ENCODE data around the gene HSD11B1L. TPM values are rescaled to one million over a fixed set of nuclear protein-coding genes. Genes with fewer than 3 reads are reported as not detected.
A peak's percentile ranks its signal among the peaks of the same experiment; 100 is the strongest.

Gene HSD11B1L
- total RNA-seq, 1 experiment from 2014 or later = 6.0 TPM

DNA sequence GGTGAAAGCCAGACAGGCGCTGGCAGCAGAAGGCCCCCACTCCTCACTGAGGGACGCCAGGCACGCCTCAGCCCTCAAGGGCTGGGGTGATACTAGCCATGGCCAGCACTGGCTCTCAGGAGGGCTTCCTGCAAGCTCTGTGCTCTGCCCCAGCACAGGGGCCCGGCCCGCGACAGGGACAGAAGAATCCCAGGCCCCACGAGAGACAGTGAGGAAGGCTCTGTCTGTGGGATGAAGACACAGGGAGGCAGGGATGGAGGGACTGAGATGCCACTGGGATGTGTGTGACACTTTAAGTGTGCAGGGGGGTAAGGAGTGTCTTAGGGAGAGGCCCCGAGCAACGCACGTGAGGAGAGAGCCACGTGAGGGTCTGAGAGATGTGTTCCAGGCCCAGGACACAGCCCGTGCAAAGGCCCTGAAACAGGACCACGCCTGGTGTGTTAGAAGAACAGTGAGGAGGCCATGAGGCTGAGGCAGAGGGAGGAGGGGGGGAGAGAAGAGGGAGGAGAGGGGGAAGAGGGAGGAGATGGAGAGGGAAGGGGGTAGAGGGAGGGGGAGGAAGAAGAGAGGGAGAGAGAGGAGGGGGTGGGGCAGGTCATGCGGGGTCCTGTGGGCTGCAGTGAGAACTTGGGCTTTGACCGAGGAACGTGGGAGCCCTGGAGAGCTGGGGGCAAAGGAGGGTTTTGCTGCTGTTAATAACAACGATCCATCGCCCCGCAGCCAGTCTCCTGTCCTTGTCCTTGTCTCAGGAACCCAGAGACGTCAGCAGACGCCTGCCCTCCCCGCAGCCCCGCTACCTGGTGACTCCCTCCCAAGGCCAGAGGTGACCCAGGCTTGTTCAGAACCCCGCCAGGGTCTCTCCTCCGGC is 16.4 kb downstream of the HSD11B1L start:
- no peak overlapping the region for H3K4me3 ChIP-seq (replicated peaks in 1 of 2; ENCODE audit: low read depth in 1 of 2, low read length in 2 of 2)
- intact Hi-C loops (cut with micrococcal nuclease) = no loop called here
- no peak overlapping the region for H3K4me2 ChIP-seq (ENCODE audit: low read length)
- TF ChIP-seq TCF7L2 (IDR thresholded peaks at IDR 0.05; ENCODE audit: borderline replicate concordance, extremely low read depth, insufficient read depth, insufficient read length) (no peak), FOSL1 (IDR thresholded peaks at IDR 0.05; ENCODE audit: low read depth) (no peak), SIN3A (IDR thresholded peaks at IDR 0.05; ENCODE audit: low read depth) (no peak; the same call in 1 of the 2 replicates), ELF1 (IDR thresholded peaks at IDR 0.05; ENCODE audit: borderline replicate concordance, low read depth) (no peak), REST (IDR thresholded peaks at IDR 0.05; ENCODE audit: low read depth) (no peak), SRF (IDR thresholded peaks at IDR 0.05; ENCODE audit: low read depth) (no peak), EZH2 (IDR thresholded peaks at IDR 0.05) (no peak), EZH2phosphoT487 (IDR thresholded peaks at IDR 0.05; ENCODE audit: borderline replicate concordance) (no peak), CEBPB (IDR thresholded peaks at IDR 0.05; ENCODE audit: low read depth) (no peak), CBX3 (IDR thresholded peaks at IDR 0.05; ENCODE audit: low read depth) (no peak), POLR2AphosphoS5 (IDR thresholded peaks at IDR 0.05; ENCODE audit: low read depth, low read length) (no peak; the same call in 1 of the 2 replicates)
- no peak for ATAC-seq
- peak overlapping the region; percentile 31 for H3K27ac ChIP-seq (ENCODE audit: low read depth, low read length)
- no peak overlapping the region for H2AFZ ChIP-seq (ENCODE audit: low read depth, low read length, poor library complexity, severe bottlenecking)
- peaks cover 39% of the 10 kb centered on the region for H3K79me2 ChIP-seq (ENCODE audit: insufficient read depth, low read length)
- H3K4me1 ChIP-seq (ENCODE audit: control insufficient read depth in 1 of 2, insufficient read depth in 2 of 2, low read length in 2 of 2) = peaks cover 0 to 12% of the 10 kb centered on the region in 2 experiments; a peak in 2 of 4 replicates
- ChIA-PET RAD21 (ENCODE audit: low non-redundant PET in 1 of 2, low total read pairs in 2 of 2, uncharacterized antibody in 2 of 2, unreplicated experiment in 2 of 2) (no interaction called here), POLR2A (no interaction called here), CTCF (no interaction called here)
- no peak for DNase-seq (ENCODE audit: low read depth, low spot score)
- H3K9ac ChIP-seq (ENCODE audit: low read length) = no peak overlapping the region
- H3K27me3 ChIP-seq (ENCODE audit: insufficient read depth, low read length) = no peaks in the 10 kb centered on the region
- peaks cover 20 to 54% of the 10 kb centered on the region in 2 experiments; a peak in 3 of 4 replicates for H3K36me3 ChIP-seq (ENCODE audit: control insufficient read depth in 1 of 2, insufficient read depth in 2 of 2, low read length in 2 of 2)
- H4K20me1 ChIP-seq (ENCODE audit: insufficient read depth) = peaks cover 9% of the 10 kb centered on the region; the same call in 1 of the 2 replicates
- H3K9me2 ChIP-seq (ENCODE audit: insufficient read depth) = no peaks in the 10 kb centered on the region
- H3K9me3 ChIP-seq (ENCODE audit: control insufficient read depth in 1 of 2, insufficient read depth in 1 of 2, low read depth in 1 of 2, low read length in 2 of 2) = no peaks in the 10 kb centered on the region
- BruUV-seq (replicated peaks) = no TSS peak
